HEK293T (cell line): ENCODE measurements around the gene LHFPL5.

Experiments used
- BHLHE40 ChIP-seq: fragments of 450-650 bp; IDR thresholded peaks from 2 replicates; pipeline ENCODE4 v1.6.1; 2016; ENCODE audit warnings: mild to moderate bottlenecking, moderate library complexity, borderline replicate concordance
- CTBP1 ChIP-seq: fragments of 450-650 bp; IDR thresholded peaks from 2 replicates; pipeline ENCODE4 v1.6.1; 2016; ENCODE audit warnings: borderline replicate concordance
- ELF4 ChIP-seq: fragments of 450-650 bp; IDR thresholded peaks from 2 replicates; pipeline ENCODE4 v1.6.1; 2017; ENCODE audit warnings: antibody characterized with exemption
- FOXA1 ChIP-seq: fragments of 450-650 bp; IDR thresholded peaks from 2 replicates; pipeline ENCODE4 v1.6.1; 2016; ENCODE audit warnings: mild to moderate bottlenecking
- ZNF384 ChIP-seq: fragments of 450-650 bp; IDR thresholded peaks from 2 replicates; pipeline ENCODE4 v1.6.1; 2016

DNA sequence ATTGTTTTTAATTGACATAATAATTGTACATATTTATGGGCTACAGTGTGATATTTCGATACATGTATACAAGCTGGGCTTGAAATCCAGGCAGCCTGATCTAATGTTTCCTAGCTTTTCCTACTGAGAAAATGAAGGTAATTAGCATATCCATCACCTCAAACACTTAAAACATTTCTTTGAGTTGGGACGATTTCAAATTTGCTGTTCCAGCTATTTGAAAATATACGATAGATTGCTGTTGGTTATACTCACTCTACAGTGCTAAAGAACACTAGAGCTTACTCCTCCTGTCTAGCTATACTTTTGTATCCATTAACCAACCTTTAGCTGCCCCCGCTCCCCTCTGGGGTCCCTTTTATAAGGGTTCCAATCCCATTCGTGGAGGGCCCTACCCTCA lies 4.7 kb downstream of the LHFPL5 start:
- no peak for TF ChIP-seq BHLHE40
- no peak for TF ChIP-seq CTBP1
- TF ChIP-seq FOXA1: no peak
- TF ChIP-seq ZNF384: no peak
- TF ChIP-seq ELF4: no peak
